HG02885 (cell line): ENCODE measurements around the gene TOM1.
"Not testable (repeated sequence)": the region's sequence is repeated elsewhere in the genome, so short reads cannot be mapped to it uniquely, and the experiment has no call there.

Source experiments
- ATAC-seq: cut with Tn5 transposase; IDR thresholded peaks from one replicate; pipeline ENCODE4 v1.9.1; 2021; ENCODE audit warnings: mild to moderate bottlenecking; ENCODE audit not compliant: unreplicated experiment, poor library complexity

Gene TOM1

DNA sequence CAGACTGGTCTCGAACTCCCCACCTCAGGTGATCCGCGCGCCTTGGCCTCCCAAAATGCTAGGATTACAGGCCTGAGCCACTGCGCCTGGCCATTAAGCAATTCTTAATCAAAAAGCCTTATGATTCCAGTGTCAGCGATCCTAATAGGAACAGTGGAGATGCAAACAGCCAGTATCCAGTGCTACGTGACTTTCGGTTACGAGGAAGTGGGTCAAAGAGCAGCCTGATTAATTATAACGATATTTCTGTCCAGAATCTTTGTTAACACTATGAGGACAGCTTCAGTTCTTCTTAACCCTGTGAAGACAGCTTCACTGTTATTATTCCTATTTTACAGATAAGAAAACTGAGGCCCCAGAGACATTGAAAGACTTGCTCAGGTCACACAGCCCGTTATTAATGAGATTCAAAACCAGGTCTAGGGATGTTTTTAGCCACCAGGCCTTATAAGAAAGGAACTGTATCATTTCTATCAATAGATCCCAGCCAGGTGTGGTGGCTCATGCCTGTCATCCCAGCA is 63.9 kb downstream of the TOM1 start:
- no peak for ATAC-seq

DNA sequence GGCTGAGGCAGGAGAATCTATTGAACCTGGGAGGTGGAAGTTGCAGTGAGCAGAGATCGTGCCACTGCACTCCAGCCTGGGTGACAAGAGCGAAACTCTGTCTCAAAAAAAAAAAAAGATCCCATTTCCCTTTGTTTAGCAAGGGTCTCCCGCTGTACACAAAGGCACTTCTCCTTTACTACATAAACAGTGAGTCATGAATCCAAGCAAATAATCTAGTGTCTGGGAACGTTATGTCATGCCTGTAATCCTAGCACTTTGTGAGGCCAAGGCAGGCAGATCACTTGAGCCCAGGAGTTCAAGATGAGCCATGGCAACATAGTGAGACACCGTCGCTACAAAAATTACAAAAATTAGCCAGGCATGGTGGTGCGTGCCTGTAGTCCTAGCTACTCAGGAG is 64.5 kb downstream of the TOM1 start:
- not testable (repeated sequence) for ATAC-seq

DNA sequence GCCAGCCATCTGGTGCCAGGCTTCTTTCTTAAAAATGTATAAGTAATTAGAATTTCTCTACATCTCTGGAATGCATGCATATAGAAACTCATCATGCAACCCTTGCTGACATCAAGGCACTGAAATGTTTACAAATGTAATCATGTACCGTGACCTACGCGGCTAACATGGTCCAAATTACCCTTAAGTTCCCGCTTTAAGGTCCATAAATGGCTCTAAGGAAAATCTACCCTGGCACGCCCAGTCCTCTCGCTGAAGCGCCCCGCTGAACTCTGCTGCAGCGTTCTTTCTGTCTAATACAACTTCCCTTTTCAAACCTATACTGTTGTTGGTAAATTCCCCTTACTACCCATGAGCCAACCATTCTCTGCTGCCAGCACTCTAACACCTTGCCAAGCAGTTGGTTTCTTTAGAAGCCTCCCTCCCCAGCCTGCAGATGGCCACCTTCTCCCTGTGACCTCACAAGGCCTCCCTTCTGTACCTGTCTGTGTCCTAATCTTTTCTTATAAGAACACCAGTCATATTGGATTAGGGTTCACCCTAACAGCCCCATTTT is 67.7 kb downstream of the TOM1 start:
- ATAC-seq: no peak

DNA sequence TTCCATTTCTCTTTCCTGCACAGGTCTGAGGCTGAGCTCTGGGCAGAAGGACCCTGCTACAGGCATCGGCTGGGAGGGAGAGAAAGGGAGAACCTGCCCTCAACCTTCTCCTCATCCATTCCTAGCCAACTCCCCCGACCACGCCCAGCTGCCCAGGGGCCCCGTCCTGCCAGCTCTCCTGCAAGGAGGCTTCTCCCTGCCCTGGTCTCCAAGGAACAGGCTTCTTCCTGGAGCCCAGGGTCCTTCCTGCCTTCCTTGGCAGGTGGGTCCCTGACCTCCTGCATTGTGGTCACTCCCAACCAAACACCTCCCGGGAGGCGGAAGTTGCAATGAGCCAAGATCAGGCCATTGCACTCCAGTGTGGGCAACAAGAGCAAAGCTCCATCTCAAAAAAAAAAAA is 68.7 kb downstream of the TOM1 start:
- no peak for ATAC-seq

DNA sequence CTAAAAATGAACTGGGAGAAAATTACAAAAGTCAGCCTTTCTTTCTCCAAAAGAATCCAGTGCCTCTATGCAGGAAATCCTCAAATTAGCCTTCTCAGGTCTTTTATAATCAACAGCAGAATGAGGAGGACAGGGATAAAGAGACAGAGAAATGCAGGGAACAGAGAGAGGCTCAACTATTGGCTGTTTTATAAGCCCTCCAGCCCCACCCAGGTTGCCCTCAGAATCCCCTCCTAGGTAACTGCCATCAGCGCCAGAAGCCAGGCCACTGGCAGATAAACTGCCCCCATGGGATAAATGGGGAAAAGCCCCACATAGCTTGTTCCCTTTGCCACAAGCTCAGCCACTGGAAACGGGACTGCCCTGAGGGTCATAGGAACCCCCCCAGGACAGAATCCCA is 70.3 kb downstream of the TOM1 start:
- no peak for ATAC-seq

DNA sequence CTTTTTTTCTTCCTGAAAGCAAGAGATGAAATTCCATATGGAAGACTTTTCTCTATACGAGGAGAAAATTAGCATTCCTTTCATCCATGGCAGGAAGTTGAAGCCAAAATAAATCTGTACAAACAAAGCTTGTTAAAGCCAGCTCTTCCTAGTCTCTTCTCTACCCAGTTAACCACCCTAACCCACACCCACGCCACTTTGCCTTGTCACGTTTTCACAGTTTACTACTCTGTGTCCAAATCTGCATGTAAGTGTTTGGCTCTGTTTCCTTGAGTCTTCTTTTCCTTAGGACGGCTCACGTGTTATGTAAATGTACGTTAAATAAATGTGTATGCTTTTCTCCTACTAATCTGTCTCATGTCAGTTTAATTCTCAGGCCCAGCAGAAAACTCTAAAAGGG is 74.1 kb downstream of the TOM1 start:
- ATAC-seq: no peak

DNA sequence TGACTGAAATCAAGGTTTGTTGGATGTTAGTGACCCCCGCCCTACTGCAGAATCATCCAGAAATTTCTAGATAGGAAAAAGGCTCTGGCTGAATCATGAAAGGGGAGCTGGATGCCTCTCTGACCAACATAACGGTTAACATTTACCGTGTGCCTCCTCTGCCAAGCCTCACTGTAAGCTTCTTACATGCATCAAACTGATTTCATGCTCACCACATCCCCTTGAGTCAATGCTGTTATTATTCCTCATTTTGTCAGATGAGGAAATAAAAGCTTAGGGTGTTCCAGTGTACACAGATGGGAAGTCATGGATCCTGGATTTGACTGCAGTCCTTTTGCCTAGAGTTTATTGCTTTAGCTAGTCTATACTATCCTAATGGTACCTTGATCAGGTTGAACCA is 75.3 kb downstream of the TOM1 start:
- ATAC-seq: no peak

DNA sequence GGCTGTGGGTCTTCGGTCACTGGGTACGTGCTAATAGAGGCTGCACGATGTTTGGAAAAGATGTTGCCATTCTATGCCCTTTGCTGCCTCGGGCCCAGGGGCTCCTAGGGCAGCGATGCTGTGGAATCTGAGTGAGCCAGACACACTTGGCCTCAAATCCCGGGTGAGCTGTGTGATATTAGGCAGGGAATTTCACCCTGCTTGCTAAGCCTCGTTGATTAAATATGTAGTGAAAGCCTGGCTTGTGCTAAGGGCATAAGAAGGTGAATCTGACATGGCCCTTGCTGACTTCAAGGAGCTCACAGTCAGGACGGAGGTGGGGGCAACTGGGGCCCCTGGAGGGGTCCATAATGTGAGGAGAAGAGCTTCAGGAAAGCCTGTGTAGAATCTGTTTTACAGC is 75.8 kb downstream of the TOM1 start:
- ATAC-seq: no peak

DNA sequence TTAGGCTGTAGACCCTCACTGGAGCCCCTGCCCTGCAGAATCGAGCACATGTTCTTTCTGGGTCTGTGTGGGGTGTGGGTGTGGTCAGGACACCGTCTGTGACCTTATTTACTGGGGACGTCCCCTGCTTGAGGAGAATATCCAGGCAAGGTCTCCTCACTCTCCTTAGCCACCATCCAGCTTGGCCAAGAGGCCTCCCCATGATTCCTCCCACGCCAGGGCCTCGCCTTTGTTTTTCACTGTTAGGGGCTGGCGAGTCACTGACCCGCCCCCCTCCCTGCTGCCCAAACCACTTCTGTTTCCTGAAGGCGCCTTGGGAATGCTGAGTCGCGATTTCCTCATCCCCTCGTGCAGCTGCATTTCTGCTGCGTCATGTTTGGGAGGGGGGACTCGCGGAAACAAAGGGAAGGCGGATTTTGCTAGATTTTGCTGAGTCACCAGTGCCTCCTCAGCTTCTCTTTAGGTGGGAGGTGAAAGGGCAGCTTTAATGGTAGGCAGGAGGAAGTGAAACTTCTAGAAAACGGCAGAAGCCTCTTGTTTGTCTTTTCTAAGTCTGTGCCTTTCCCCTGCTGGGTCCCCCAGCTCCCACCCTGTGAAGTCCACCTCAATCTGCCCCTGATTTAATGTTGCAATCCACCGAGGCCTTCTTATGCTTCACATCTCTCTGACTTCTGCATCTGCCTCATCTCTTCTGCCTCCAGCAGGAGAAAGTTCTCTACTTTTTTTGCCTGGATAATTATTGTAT is 77.2 kb downstream of the TOM1 start:
- peak; percentile 57 for ATAC-seq

DNA sequence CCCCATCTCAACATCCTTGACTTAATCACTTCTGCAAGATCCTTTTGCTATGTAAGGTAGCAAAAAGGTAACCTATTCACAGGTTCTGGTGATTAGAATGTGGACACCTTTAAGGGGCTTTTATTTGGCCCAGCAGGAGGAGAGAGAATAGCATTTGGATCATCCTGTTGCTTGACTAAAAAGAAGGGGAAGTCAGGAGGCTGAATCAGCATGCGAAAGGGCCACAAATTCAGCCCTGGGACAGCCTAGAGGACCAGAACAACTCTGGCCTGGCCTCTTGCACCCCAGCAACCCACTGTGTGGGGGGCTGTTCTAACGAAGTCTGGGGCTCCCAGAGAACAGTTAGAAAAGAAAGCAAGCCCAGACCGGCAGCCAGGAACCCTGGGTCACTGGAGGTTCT is 78.0 kb downstream of the TOM1 start:
- no peak for ATAC-seq

DNA sequence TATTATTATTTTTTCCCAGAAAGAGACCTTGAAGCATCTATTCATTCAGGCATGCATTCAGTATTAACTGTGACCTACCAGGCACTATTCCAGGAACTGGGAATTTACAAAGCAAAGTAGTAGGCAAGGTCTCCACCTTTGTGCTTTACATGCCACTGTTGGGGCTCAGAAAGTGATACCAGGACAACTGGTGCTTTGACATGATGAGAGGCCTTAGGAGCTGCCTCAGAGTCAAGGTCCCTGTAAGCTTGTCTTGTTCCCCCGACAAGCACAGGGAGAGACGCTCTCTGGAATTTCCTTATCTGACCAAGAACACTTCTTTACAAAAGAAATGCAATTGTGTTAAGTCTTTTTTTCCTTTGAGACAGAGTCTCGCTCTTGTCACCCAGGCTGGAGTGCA is 78.9 kb downstream of the TOM1 start:
- ATAC-seq: no peak

DNA sequence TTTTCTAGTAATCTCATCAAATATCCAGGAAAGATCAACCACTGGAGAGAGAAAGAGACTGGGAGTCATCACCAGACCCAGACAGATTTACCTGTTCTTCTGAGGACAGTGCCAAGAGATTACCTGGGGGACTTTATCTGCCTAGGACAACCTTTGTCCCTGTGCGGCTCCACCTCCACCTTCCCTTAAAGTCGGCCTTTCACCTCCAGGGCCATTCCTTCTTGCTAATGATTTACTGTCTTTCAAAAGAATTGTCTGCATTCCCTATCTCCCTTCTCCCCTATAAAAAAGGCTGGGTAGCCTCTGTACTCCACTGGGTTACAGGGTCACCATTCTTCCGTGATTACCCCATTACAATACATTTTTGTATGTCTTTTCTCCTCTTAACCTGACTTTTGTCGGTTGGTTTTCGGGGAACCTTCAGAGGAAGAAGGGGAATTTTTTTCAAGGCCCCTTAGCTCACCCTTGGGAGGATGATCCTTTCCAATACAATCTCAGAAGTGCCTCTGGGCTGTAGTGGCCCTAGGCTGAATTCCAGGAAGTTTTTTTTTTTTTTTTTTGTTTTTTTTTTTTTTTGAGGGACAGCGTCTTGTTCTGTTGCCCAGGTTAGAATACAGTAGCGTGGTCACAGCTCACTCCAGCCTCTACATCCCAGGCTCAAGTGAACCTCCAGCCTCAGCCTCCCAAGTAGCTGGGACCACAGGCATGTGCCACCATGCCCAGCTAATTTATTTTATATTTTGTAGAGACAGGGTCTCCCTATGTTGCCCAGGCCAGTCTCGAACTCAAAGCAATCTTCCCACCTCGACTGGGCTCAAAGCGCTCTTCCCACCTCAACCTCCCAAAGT is 79.7 kb downstream of the TOM1 start:
- ATAC-seq: no peak

DNA sequence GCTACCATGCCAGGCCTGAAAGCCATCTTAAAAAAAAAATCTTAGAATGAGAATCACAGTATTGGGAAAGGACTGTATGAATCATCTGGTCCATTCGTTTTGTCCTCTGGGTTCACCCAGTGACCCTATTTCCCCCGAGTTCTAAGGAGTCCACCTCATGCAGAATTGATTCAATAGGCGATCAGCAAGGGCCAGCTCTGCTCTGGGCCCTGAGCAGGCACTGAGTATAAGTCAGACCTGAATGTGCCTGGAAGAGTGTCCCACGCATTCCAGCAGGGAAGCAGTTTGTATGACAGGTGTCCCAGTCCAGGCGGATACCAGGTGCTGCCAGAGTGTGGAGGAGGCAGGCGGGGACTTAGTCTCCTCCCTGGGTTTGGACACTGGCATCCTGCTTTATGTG is 80.3 kb downstream of the TOM1 start:
- ATAC-seq: no peak

DNA sequence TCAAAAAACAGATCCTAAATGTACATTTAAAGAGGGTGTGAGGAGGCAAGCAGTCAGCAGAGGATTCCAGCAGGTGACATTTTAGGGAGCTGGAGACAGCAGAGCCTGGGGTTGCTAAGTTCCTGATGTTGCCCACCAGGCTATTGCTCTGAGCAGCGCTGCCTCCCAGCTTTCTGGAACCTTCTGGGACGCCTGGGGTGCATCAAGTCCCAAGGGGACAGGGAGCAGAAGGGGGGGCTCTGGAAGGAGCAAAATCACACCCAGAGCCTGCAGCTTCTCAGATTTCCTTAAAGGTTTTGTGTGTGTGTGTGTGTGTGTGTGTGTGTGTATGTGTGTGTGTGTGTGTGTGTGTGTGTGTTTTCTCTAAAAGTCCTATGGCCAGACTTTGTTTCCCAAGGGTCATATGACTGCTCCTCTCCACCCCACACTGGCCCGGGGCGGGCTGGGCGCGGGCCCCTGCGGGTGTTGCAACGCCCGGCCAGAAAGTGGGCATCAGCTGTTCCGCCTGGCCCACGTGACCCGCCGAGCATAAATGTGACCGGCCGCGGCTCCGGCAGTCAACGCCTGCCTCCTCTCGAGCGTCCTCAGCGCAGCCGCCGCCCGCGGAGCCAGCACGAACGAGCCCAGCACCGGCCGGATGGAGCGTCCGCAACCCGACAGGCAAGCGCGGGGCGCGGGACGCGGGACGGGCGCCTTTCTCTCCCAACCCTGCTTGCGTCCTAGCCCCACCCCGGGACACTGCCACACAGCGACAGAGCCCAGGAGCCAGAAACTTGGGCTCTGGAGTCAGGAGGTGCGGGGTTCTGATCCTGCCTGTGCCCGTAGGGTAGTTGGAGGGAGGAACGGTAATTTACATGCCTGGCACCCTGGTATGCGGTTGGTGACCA is 81.1 kb downstream of the TOM1 start, which contains the start of gene HMOX1:
Gene HMOX1, plus strand, starts transcription at position 560 of the 887 bp plus-strand sequence. Its CDS starts 78 bp downstream, at position 638.
- peak; percentile 75 for ATAC-seq

DNA sequence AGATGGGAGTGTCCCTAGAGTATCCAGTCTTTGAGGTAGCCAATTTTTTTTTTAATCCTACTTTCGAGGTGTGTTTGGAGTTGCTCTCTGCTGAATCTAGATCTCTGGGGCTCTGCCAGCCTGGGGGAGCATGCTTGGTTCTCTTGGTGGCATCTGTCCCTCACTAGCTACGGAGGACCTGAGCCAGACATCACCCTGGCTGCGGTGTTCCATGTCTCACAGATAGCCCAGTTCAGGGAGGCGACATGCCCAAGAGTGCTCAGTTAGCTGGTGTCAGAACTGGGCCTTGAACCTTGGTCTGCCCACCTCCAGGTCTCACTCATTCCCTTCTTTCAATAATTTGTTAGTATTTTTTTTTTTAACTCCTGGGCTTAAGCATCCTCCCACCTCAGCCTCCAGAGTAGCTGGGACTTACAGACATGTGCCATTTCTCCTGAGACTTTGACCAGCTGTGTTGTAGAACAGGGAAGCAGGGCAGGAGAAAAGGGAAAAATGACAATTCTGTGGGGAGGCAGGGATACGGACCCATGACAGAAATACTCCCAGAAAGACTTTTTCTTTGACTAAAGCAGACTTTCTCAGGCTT is 81.8 kb downstream of the TOM1 start:
- ATAC-seq: no peak

DNA sequence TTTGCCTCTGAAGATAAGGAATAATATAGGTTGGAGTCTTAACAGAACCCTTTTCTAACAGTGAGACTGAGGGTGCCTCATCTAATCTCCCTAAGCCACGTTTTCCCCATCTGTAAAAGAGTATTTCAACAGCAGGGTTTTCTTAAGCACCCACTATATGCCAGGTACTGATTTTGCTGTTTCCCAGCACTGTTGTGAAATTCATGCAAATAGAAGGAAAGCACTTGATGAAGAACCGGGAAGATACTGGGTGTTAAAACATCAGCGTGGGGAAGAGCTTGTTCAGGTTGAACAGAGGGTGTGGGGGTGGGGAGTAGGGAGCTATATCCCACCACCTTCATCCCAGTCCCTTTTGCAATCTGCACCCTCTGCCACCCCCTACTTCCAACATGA is 84.0 kb downstream of the TOM1 start:
- no peak for ATAC-seq

DNA sequence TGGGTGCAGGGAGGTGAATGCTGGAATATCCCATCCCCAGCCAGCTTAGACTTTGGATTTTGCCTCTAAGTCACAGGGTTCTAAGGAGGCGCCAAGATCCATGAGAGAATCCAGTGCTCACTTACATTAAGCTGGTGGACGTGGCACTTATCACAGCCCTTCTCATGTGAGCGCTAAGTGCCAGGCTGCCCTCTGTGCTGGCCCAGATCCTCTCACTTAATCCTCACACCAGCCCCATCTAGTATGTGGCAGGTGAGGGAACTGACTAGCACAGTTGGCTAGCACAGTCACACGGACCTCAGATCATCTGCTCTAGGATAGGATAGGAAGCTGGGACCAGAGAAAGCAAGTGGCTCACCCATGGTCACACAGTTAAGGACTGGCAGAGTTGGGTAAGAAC is 84.8 kb downstream of the TOM1 start:
- ATAC-seq: no peak

DNA sequence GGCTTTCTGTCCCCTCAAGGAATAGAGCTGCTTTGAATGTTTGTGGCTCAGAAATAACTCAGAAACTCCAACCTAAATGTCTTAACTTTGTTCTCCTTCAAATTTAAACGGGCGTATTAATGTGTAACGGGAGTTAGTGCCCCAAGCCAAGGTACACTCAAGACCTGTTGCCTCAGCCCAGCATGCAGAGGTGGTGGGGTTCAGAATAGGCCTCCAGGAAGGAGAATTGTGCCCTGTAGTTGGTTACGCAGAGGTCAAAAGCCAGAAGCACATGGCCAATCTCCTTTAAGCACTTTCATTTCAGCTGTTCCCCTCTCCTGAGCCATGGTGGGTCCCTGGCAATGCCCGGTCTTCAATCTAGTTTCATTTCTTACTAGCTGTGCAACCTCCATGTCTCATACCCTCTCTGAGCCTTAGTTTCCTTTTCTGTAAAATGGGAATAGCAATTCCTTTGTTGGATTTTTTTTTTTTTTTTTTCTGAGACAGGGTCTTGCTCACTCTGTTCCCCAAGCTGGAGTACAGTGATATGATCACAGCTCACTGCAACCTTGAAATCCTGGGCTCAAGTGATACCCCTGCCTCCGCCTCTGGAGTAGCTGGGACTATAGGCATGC is 85.4 kb downstream of the TOM1 start:
- ATAC-seq: no peak

DNA sequence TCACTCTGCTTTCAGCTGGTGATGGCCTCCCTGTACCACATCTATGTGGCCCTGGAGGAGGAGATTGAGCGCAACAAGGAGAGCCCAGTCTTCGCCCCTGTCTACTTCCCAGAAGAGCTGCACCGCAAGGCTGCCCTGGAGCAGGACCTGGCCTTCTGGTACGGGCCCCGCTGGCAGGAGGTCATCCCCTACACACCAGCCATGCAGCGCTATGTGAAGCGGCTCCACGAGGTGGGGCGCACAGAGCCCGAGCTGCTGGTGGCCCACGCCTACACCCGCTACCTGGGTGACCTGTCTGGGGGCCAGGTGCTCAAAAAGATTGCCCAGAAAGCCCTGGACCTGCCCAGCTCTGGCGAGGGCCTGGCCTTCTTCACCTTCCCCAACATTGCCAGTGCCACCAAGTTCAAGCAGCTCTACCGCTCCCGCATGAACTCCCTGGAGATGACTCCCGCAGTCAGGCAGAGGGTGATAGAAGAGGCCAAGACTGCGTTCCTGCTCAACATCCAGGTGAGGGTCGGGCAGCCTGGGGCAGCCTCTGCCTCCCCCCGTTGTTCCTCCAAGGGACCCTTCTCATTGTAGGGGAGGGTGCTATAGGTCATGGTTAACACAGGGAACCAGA is 87.1 kb downstream of the TOM1 start:
- ATAC-seq: no peak
